IMR-90 (cell line): ENCODE measurements around the gene NKAIN4. TPM values are rescaled to one million over a fixed set of nuclear protein-coding genes. Genes with fewer than 3 reads are reported as not detected.
"Not testable (repeated sequence)": the region's sequence is repeated elsewhere in the genome, so short reads cannot be mapped to it uniquely, and the experiment has no call there.

Experiments
- ATAC-seq: fragments of 200-7000 bp; cut with Tn5 transposase; 2 replicates; pipeline ENCODE4 v1.9.1; 2020; ENCODE audit warnings: low read depth, mild to moderate bottlenecking, moderate library complexity
- BruUV-seq: library from RNA; stranded (reverse); fragments of 400-500 nt; replicated peaks from 2 replicates; lab custom pipeline; 2021; lab: Mats Ljungman, UMichigan
- CTCF ChIA-PET: fragments of 300-600 bp; formaldehyde crosslinking; extraction: SDS; loops from one replicate; lab custom pipeline; 2021; ENCODE audit warnings: antibody characterized with exemption; lab: Yijun Ruan, JAX
- POLR2A ChIA-PET: fragments of 300-600 bp; sonication (Branson Sonifier 250); formaldehyde crosslinking; loops from one replicate; lab custom pipeline; 2022; ENCODE audit warnings: antibody characterized with exemption; ENCODE audit not compliant: unreplicated experiment; lab: Charles Lee
- DNase-seq: peaks from one replicate; pipeline ENCODE4 v3.0.0; 2013
- H2AFZ ChIP-seq: replicated peaks from 2 replicates; pipeline ENCODE3; 2013; ENCODE audit warnings: low read length, mild to moderate bottlenecking; ENCODE audit not compliant: poor library complexity
- H2AK5ac ChIP-seq: 2 replicates; pipeline ENCODE4 v1.6.1; 2013; ENCODE audit warnings: low read depth, low read length, inconsistent platforms
- H2AK9ac ChIP-seq: replicated peaks from 2 replicates; pipeline ENCODE3; 2013; ENCODE audit warnings: mild to moderate bottlenecking, low read depth, low read length, moderate library complexity; ENCODE audit not compliant: poor library complexity
- H2BK120ac ChIP-seq: 2 replicates; pipeline ENCODE4 v1.6.1; 2013; ENCODE audit warnings: low read depth, low read length, inconsistent platforms
- H2BK15ac ChIP-seq: 3 replicates; pipeline ENCODE4 v1.6.1; 2013; ENCODE audit warnings: low read depth, low read length, inconsistent platforms
- H2BK20ac ChIP-seq: 2 replicates; pipeline ENCODE4 v1.6.1; 2013; ENCODE audit warnings: low read depth, mild to moderate bottlenecking, inconsistent platforms, low read length, moderate library complexity
- H2BK5ac ChIP-seq: 2 replicates; pipeline ENCODE4 v1.6.1; 2013; ENCODE audit warnings: mild to moderate bottlenecking, low read depth, low read length, inconsistent platforms; ENCODE audit not compliant: poor library complexity, severe bottlenecking
- H3K14ac ChIP-seq: replicated peaks from 2 replicates; pipeline ENCODE4 v1.6.1; 2013; ENCODE audit warnings: low read depth, low read length, inconsistent platforms
- H3K18ac ChIP-seq: 2 replicates; pipeline ENCODE4 v1.6.1; 2013; ENCODE audit warnings: low read depth, low read length, control low read depth
- H3K23ac ChIP-seq: 2 replicates; pipeline ENCODE4 v1.6.1; 2013; ENCODE audit warnings: low read depth, low read length, inconsistent platforms
- H3K27ac ChIP-seq: 2 replicates; pipeline ENCODE4 v1.5.1; 2013; ENCODE audit warnings: mild to moderate bottlenecking, control low read depth, low read length; ENCODE audit not compliant: insufficient read depth
- H3K27me3 ChIP-seq: 2 replicates; pipeline ENCODE4 v1.6.1; 2013; ENCODE audit warnings: low read length; ENCODE audit not compliant: control insufficient read depth, insufficient read depth
- H3K36me3 ChIP-seq: 2 replicates; pipeline ENCODE4 v1.6.1; 2013; ENCODE audit warnings: low read length, mixed read lengths; ENCODE audit not compliant: control insufficient read depth, insufficient read depth
- H3K4ac ChIP-seq: 2 replicates; pipeline ENCODE4 v1.6.1; 2013; ENCODE audit warnings: low read depth, low read length, inconsistent platforms
- H3K4me1 ChIP-seq: 2 replicates; pipeline ENCODE4 v1.6.1; 2013; ENCODE audit warnings: low read length, mixed read lengths; ENCODE audit not compliant: control insufficient read depth, insufficient read depth
- H3K4me2 ChIP-seq: 2 replicates; pipeline ENCODE4 v1.6.1; 2013; ENCODE audit warnings: low read depth, mild to moderate bottlenecking, control low read depth, low read length, moderate library complexity
- H3K4me3 ChIP-seq: 2 replicates; pipeline ENCODE4 v1.5.1; 2013; ENCODE audit warnings: low read depth, mild to moderate bottlenecking, control low read depth, low read length, moderate library complexity; ENCODE audit not compliant: insufficient read depth
- H3K56ac ChIP-seq: 2 replicates; pipeline ENCODE4 v1.6.1; 2013; ENCODE audit warnings: low read length, inconsistent platforms; ENCODE audit not compliant: insufficient read depth; ENCODE audit errors: extremely low read depth
- H3K79me1 ChIP-seq, 2 experiments: 2 replicates each; pipeline ENCODE4 v1.6.1; 2013; ENCODE audit warnings: low read length in 2 of 2, inconsistent platforms in 1 of 2, low read depth in 1 of 2
- H3K9ac ChIP-seq: 2 replicates; pipeline ENCODE4 v1.6.1; 2013; ENCODE audit warnings: low read depth, low read length, control low read depth
- H3K9me1 ChIP-seq: 2 replicates; pipeline ENCODE4 v1.6.1; 2013; ENCODE audit warnings: low read length, inconsistent platforms; ENCODE audit not compliant: insufficient read depth
- H3K9me3 ChIP-seq: 2 replicates; pipeline ENCODE4 v1.6.1; 2013; ENCODE audit warnings: low read length; ENCODE audit not compliant: control insufficient read depth, insufficient read depth
- H4K20me1 ChIP-seq: 2 replicates; pipeline ENCODE4 v1.6.1; 2013; ENCODE audit warnings: low read length, inconsistent platforms; ENCODE audit not compliant: insufficient read depth
- H4K5ac ChIP-seq: 2 replicates; pipeline ENCODE4 v1.6.1; 2013; ENCODE audit warnings: mild to moderate bottlenecking, low read depth, low read length, control low read depth
- H4K8ac ChIP-seq, 2 experiments: 2 replicates each; pipeline ENCODE4 v1.6.1; 2013; ENCODE audit warnings: low read depth in 2 of 2, low read length in 2 of 2, control low read depth in 1 of 2, inconsistent platforms in 1 of 2
- H4K91ac ChIP-seq: 2 replicates; pipeline ENCODE4 v1.6.1; 2013; ENCODE audit warnings: low read depth, low read length, inconsistent platforms; ENCODE audit not compliant: insufficient read depth
- CTCF ChIP-seq: conservative IDR thresholded peaks from 2 replicates; pipeline ENCODE4 v1.5.1; 2012; ENCODE audit warnings: mild to moderate bottlenecking, low read depth, low read length, improper control_type of control experiment
- RAD21 ChIP-seq: IDR thresholded peaks from 2 replicates; pipeline ENCODE4 v1.6.1; 2012; ENCODE audit warnings: low read length, improper control_type of control experiment
- SMC3 ChIP-seq: fragments of 150-350 bp; IDR thresholded peaks from 2 replicates; pipeline ENCODE4 v1.6.1; 2016; ENCODE audit warnings: low read depth, mild to moderate bottlenecking, antibody characterized with exemption, low read length, moderate library complexity
- WGBS, 2 experiments: methylation state at CpG; one replicate each; pipeline versions ENCODE4 v1.1.5 to v1.1.7; 2013; ENCODE audit warnings: missing lambda C conversion rate in 2 of 2; ENCODE audit not compliant: insufficient read length in 1 of 2; ENCODE audit errors: extremely low coverage in 2 of 2; 5-methylcytosine and 5-hydroxymethylcytosine counted together
- dilution Hi-C: fragments of 300-500 bp; cut with HindIII; formaldehyde crosslinking; loops from one replicate; pipeline ENCODE4 v1.14.3; 2018; ENCODE audit warnings: low sequenced_read_pairs; ENCODE audit not compliant: unreplicated experiment
- in situ Hi-C: fragments of 300-500 bp; cut with MboI; formaldehyde crosslinking; loops from 3 replicates; pipeline ENCODE4 v1.14.3; 2019; ENCODE audit warnings: low sequenced_read_pairs, inconsistent platforms, mixed read lengths
- intact Hi-C: fragments of 100-400 bp; cut with micrococcal nuclease; formaldehyde crosslinking; loops from 2 replicates; pipeline ENCODE4 v1.10.0; 2022
- polyA plus RNA-seq, 3 experiments: library from polyadenylated mRNA; depleted of rRNA; stranded (reverse); fragments of >200 nt; gene quantifications; 2 replicates each; pipeline ENCODE4 v1.2.3, GENCODE V29; 2012; ENCODE audit warnings: low replicate concordance in 1 of 3
- total RNA-seq: library from RNA; depleted of rRNA; stranded (reverse); fragments of >200 nt; gene quantifications from 2 replicates; pipeline ENCODE4 v1.2.3, GENCODE V29; 2012

NKAIN4 gene
- total and polyA plus RNA-seq, 2 of the 4 experiments (the other 2 are of a cell fraction) = not detected

- H4K91ac ChIP-seq, in situ Hi-C loops, H2AK5ac ChIP-seq, H3K36me3 ChIP-seq, H4K8ac ChIP-seq, H2BK5ac ChIP-seq, H3K27ac ChIP-seq, BruUV-seq, H3K9ac ChIP-seq, H3K9me3 ChIP-seq, H3K4ac ChIP-seq, H2BK20ac ChIP-seq, POLR2A ChIA-PET, H3K18ac ChIP-seq, H4K5ac ChIP-seq, DNase-seq, H2BK120ac ChIP-seq, H2AFZ ChIP-seq, H3K4me2 ChIP-seq, H2BK15ac ChIP-seq, H3K79me1 ChIP-seq, H3K4me1 ChIP-seq, H3K9me1 ChIP-seq, H4K20me1 ChIP-seq, ATAC-seq, H3K4me3 ChIP-seq, H3K56ac ChIP-seq, H3K23ac ChIP-seq, dilution Hi-C loops, H2AK9ac ChIP-seq, H3K14ac ChIP-seq: not testable (repeated sequence)
- intact Hi-C loops = loop anchor here (1.0 kb wide), 1 partner anchor 28 kb away; no protein-coding TSS in a partner anchor
- TF ChIP-seq CTCF (peak; percentile 34), SMC3 (peak; percentile 33), RAD21 (peak; percentile 30)
- peaks cover 65% of the 10 kb centered on the region for H3K27me3 ChIP-seq
- WGBS, 2 experiments = no CpG with 5 or more reads among the region's 14 CpGs
- CTCF ChIA-PET = interaction anchor here (0.6 to 2.8 kb wide), 2 partner anchors 28 to 116 kb away, joined by 4 to 13 read pairs; no protein-coding TSS in a partner anchor
Measured at GRCh38 chr20:63251350-63251749, 2.9 kb downstream of the NKAIN4 start.
